NCI-H524 treated with DMSO at 0.1 percent for 48 hours (cell line): ENCODE results near the gene KCP.

Experiments
- DNase-seq: peaks from one replicate; lab custom pipeline; 2025; lab: John Stamatoyannopoulos, UW

Gene KCP

DNA sequence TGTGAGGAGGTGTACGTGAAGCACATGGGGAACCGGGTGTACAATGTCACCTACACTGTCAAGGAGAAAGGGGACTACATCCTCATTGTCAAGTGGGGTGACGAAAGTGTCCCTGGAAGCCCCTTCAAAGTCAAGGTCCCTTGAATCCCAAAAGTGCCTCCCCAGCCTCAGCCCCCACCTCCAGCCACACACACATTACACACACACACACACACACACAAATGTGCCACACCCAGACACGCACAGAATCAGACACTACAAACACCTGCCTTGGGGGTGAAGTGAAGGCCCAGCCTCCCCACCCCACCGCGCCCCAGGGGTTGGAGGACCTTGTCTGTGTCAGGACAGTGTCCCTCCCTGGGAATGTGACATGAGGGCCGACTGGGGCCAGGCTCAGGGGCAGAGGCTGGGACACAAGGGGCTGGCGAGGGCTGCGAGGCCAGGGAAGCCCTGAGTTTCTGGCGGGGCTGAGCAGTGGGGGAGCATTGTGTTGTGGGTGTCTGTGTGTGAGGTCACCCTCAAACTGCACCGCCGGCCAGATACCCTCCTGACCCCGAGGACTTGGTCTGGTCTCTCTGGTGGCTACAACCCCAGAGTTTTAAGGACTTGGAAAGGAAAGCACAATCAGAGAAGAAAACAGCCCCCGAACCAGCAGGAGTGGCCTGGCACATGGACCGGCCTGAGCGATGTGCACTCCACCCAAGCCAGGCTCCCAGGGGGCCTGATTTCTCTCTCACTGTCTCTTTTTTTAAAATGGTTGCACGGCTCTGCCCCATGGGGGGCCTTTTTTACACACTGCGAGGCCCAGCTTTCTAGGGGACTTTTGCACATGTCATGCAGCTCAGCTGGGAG is 51.9 kb downstream of the KCP start:
- no peak for DNase-seq

DNA sequence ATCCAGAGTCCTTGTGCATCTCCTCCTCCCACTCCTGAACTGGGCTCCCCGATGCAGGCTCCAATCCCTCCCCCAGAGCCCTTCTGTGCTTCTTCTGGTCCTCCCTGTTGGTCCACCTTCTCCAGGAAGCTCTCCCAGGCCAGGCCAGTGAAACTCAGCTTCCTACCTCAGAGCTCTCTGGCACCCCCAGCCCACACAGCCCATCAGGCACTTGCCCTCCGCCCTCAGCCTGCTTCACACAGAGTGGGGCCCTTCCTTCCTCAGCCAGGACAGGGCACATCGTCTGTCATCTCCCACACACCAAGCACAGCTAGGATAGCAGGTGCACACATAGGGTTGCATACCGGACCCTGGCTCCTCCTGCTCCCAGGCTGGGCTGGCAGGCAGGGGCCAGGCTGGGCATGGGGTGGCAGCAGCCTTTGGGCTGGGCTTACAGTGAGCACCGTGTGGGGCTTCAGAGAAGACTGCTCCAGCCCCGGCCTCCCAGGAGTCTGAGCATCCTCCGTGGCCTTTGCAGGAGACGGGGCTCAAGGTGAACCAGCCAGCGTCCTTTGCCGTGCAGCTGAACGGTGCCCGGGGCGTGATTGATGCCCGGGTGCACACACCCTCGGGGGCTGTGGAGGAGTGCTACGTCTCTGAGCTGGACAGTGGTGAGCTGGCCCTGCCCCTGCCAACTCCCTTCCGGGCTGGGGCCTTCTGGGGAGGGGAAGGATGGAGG is 54.3 kb downstream of the KCP start:
- DNase-seq = no peak

DNA sequence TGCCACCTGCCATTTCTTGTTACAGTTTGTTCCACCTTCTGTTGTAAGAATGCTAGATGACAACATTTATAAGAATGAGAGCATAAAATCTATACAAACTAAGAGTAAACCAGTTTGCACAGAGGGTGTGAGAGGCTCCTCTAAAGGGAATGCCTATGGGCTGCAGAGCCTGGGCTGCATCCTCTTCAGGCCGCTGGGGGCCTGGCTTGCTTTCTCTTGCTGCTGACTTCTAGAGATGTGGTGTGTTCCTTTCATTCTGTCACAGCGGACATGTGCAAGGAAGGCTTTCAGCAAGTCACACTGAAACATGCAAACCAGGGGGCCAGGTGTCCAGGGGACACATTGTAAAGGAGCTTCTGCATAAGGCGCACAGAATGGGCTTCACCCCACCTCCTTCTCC is 55.0 kb downstream of the KCP start:
- DNase-seq = no peak

DNA sequence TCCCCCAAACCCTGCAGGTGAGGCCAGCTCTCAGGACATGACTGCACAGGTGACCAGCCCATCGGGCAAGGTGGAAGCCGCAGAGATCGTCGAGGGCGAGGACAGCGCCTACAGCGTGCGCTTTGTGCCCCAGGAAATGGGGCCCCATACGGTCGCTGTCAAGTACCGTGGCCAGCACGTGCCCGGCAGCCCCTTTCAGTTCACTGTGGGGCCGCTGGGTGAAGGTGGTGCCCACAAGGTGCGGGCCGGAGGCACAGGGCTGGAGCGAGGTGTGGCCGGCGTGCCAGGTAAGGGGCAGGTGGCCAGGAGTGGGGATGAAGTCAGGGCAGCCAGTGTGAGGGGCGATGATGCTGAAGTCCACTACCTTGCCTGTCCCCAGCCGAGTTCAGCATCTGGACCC is 56.1 kb downstream of the KCP start:
- no peak for DNase-seq

DNA sequence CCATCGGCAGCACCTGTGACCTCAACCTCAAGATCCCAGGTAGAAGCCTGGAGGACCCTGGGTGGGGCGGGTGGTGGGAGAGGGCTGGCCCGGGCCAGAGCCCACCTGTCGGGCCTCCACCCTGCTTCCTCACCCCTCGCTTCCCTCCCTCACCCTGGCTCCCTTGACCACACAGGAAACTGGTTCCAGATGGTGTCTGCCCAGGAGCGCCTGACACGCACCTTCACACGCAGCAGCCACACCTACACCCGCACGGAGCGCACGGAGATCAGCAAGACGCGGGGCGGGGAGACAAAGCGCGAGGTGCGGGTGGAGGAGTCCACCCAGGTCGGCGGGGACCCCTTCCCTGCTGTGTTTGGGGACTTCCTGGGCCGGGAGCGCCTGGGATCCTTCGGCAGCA is 56.7 kb downstream of the KCP start:
- DNase-seq = no peak

DNA sequence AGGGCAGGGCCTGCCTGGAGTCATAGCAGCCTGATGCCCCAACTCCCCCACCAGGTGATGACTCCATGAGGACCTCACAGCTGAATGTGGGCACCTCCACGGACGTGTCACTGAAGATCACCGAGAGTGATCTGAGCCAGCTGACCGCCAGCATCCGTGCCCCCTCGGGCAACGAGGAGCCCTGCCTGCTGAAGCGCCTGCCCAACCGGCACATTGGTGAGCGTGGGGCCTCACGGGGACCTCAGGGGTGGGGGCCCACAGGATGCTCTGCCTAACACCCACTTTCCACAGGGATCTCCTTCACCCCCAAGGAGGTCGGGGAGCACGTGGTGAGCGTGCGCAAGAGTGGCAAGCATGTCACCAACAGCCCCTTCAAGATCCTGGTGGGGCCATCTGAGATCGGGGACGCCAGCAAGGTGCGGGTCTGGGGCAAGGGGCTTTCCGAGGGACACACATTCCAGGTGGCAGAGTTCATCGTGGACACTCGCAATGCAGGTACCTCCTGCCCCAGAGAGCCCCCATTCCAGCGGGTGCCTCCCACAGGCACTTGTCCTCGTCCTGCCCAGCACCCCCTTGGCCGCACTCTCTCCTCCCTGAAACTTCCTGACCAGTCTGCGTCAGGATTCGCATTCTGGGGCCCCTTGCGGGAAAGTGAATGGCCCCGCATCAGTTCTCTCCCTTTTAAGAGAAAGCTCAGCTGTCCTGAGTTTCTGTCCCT is 57.8 kb downstream of the KCP start:
- DNase-seq = no peak

DNA sequence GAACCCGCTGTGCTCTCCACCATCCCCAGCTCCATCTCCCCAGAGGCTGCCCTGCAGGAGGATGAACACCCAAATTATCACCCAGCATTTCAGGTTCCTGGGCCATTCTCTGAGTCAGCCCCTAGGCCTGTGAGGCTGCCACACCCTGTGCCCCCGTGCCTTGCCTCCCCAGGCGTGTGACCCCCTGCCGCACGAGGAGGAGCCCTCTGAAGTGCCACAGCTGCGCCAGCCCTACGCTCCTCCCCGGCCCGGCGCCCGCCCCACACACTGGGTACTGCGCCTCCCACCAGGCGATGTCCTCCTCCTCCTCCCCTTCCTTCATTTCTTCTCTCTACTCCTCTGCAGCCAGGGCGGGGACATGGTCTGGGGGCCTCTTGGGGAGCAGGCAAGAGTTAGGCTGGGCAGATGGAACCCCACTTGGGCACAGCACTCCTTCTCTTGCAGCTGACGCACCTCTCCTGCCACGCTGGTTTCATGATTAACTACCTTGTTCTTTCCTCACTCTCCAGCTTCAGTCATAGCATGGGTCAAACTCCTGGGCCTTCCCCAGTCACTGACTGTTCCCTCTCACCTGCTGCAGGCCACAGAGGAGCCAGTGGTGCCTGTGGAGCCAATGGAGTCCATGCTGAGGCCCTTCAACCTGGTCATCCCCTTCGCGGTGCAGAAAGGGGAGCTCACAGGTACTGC is 60.6 kb downstream of the KCP start:
- no peak for DNase-seq

DNA sequence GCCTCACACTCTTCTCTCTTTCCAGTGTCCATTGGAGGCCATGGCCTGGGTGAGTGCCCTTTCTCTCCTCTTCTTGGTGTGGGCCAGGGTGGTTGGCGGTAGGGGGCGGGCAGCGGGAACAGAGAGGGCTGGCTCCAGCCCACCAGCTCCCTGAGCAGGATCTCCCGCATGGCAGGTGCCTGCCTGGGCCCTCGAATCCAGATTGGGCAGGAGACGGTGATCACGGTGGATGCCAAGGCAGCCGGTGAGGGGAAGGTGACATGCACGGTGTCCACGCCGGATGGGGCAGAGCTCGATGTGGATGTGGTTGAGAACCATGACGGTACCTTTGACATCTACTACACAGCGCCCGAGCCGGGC is 61.4 kb downstream of the KCP start:
- DNase-seq = no peak

DNA sequence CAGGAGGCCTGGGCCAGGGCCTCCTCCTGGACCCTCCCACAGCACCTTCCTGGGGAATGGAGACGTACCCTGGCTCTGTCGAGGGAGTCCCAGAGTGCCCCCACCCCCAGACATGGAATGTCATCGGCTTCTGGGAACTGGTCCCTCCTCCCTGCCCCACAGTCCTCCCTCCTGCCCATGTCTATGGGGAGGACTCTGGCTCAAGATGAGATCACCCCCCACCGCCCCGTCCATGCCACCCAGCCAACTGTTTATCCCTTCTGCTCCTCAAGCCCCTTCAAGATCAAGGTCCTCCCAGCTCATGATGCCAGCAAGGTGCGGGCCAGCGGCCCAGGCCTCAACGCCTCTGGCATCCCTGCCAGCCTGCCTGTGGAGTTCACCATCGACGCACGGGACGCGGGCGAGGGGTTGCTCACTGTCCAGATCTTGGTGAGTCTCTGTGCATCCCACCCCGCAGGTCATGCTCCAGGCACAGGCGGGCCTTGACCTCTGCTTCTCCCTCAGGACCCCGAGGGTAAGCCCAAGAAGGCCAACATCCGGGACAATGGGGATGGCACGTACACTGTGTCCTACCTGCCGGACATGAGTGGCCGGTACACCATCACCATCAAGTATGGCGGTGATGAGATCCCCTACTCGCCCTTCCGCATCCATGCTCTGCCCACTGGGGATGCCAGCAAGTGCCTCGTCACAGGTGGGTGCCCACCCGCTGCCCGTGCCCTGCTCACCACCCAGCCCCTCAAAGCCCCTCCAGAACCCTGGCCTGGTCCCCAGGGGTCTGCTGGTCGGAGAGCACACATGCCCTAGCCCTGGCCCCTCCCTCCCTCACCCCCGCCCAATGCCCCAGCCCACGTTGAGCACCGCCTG is 62.0 kb downstream of the KCP start:
- no peak for DNase-seq

DNA sequence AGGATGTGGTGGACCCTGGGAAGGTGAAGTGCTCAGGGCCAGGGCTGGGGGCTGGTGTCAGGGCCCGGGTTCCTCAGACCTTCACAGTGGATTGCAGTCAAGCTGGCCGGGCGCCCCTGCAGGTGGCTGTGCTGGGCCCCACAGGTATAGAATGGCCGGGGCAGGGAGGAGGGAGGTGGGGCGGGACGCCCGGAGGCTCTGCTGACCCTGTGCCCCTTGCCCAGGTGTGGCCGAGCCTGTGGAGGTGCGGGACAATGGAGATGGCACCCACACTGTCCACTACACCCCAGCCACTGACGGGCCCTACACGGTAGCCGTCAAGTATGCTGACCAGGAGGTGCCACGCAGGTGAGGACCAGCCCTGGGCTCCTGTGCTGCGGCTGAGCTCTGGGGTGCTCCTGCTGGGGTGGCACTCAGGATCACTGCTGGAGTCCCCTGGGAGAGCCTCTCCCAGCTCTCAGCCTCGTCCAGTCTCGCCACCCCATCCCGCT is 62.7 kb downstream of the KCP start:
- DNase-seq = no peak

DNA sequence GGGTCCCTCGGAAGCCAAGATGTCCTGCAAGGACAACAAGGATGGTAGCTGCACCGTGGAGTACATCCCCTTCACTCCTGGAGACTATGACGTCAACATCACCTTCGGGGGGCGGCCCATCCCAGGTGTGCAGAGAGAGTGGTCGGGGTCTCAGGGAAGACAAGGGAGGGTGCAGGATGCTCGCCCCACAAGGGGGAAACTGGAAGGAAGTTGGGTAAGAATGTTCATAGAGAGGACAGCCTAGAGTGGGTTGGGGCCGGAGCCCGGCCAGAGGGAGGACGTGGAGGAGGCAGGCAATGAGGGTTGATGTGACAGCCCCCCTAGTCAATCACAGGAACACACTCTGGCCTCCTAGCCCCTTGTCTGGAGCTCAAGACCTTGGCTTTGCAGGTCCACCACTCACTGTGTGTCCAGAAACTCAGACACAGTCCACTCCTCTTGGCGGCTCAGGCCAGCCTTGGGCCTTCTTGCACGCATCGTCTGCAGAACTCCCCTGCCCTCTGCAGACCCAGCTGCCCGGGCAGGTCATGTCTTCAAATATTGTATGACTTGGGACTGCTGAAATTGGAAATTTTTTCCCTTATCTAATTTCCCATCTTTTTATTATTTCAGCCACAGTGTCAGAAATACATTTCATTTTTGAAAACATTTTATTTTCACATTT is 63.6 kb downstream of the KCP start:
- no peak for DNase-seq

DNA sequence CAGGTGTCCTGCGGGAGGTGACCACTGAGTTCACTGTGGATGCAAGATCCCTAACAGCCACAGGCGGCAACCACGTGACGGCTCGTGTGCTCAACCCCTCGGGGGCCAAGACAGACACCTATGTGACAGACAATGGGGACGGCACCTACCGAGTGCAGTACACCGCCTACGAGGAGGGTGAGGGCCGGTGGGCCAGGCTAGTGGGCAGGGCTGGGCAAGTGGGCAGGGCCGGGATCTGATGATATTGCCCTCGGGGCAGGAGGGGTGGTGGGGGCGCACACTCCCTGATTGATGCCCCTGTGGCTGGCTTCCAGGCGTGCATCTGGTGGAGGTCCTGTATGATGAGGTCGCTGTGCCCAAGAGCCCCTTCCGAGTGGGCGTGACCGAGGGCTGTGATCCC is 64.5 kb downstream of the KCP start:
- DNase-seq = no peak

DNA sequence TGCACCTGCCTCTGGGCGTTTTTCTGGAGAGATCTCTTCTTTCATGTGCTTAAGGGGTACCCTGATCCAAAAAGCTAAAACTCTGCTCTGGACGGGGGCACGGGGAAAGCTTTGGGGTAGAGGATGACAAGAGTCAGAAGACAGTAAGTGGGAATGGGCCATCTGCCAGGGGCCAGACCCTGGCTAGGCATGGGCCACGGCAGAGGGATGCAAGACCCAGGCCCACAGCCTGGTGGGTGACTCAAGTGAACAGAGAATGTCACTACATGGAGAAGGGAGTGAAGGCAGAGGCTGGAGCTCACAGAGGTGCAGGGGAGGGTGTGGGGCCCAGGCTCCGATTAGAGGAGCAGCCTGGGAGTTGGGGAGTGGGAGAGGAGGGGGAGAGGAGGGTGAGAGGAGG is 65.0 kb downstream of the KCP start:
- DNase-seq = no peak

DNA sequence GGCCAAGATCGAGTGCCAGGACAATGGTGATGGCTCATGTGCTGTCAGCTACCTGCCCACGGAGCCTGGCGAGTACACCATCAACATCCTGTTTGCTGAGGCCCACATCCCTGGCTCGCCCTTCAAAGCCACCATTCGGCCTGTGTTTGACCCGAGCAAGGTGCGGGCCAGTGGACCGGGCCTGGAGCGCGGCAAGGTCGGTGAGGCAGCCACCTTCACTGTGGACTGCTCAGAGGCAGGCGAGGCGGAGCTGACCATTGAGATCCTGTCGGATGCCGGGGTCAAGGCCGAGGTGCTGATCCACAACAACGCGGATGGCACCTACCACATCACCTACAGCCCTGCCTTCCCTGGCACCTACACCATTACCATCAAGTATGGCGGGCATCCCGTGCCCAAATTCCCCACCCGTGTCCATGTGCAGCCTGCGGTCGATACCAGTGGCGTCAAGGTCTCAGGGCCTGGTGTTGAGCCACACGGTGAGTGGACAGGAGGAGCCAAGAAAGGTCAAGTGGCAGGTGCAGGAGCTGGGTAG is 65.7 kb downstream of the KCP start:
- DNase-seq = no peak

DNA sequence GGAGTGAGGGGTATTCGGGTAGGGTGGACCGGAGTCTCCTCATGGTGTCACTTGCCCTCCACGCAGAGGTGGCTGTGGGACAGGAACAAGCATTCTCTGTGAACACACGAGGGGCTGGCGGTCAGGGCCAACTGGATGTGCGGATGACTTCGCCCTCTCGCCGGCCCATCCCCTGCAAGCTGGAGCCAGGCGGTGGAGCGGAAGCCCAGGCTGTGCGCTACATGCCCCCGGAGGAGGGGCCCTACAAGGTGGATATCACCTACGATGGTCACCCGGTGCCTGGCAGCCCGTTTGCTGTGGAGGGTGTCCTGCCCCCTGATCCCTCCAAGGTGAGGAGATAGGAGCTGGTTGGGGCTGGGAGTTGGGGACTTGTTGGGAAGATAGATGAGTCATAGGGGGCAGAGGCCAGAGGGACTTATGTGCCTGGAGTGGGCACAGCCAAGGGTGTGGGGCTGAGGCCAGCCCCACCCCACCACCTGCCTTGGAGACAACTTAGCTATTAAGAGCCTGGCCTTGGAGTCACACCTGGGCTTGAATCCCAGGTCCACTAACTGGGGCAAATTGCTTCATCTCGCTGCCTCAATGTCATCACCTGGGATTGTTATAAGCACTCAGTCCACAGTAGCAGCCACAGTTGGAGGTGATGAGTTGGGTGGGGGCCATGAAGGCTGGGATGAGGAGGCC is 66.4 kb downstream of the KCP start:
- DNase-seq = no peak

DNA sequence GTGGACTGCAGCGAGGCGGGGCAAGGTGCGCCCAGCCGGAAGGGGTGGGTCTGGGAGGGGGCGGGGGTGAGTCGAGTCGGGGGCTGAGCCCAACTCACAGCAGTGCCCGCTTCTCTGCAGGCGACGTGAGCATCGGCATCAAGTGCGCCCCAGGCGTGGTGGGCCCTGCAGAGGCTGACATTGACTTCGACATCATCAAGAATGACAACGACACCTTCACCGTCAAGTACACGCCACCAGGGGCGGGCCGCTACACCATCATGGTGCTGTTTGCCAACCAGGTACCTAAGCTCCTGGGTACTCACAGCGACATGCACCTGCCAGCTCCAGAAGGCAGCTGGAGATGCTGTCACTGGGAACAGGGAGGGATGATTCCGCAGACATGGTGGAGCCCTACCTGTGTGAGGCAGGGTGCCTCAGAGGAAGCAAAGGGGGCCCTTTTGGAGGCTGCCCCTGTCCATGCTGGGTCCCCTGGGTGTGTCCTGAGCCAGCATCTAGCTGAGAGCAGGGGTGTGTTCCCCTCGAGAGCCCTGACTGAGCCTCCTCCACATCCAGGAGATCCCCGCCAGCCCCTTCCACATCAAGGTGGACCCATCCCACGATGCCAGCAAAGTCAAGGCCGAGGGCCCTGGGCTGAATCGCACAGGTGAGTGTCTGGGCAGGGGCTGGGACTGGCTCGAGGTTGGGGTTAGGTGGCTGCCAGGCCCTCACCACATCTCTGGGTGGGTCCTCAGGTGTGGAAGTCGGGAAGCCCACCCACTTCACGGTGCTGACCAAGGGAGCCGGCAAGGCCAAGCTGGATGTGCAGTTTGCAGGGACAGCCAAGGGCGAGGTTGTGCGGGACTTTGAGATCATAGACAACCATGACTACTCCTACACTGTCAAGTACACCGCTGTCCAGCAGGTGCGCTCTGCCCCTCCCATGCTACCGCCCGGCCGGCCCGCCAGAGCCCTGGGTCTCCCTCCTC is 67.6 kb downstream of the KCP start:
- DNase-seq = no peak

DNA sequence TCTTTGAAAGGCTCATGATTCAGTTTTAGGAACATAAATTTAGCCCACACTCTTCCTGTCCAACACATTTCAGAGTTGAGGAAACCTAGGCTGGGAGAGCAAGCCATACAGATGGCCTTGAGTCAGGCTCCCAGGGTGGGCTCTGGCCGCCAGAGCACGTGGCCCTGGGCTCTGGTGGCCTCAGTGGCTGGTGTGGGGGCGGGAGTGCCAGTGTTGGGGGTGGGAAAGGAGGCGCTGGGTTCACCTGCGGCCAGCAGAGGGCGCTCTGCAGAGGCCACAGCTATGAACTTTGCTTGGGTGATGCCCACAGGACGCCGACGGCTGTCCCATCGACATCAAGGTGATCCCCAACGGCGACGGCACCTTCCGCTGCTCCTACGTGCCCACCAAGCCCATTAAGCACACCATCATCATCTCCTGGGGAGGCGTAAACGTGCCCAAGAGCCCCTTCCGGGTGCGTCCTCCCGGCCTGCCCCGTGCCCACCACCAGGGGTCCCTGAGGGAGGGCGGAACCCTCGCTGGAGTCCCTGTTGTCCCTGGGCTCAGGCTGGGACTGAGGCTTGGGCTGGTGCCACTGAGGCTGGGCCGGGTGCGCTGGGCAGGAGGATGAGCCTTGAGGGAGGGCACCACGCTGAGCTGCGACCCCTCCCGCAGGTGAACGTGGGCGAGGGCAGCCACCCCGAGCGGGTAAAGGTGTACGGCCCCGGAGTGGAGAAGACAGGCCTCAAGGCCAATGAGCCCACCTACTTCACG is 68.4 kb downstream of the KCP start:
- no peak for DNase-seq

DNA sequence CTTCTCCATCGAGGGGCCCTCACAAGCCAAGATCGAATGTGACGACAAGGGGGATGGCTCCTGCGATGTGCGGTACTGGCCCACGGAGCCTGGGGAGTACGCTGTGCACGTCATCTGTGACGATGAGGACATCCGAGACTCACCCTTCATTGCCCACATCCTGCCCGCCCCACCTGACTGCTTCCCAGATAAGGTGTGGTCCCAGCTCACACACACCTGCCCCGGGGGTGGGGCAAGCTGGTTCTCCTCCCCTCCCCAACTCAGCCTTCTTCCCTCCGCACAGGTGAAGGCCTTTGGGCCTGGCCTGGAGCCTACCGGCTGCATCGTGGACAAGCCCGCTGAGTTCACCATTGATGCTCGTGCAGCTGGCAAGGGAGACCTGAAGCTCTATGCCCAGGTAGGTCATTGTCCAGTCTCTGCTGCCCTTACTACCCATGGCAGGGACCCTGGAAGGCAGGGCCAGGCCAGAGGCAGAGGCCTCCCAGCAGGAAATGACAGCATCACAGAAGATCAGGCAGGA is 69.3 kb downstream of the KCP start:
- no peak for DNase-seq
